Gastroesophageal sphincter (tissue), 3 donors: ENCODE results near the gene TGM6.

ENCODE experiments used
- EP300 ChIP-seq: sonication (generic); formaldehyde crosslinking; IDR thresholded peaks from one replicate; pipeline ENCODE4 v1.6.1; 2017; ENCODE audit warnings: antibody characterized with exemption, mild to moderate bottlenecking
- POLR2A ChIP-seq, 2 donors: fragments of 450-650 bp; IDR thresholded peaks; one replicate each; pipeline ENCODE4 v1.6.1; 2017; ENCODE audit warnings: antibody characterized with exemption in 2 of 2, mild to moderate bottlenecking in 2 of 2, moderate library complexity in 1 of 2
- TF ChIP-seq, protein P1 (sequence below), 4 experiments: fragments of 200-600 bp in 2 of 4; fragments of 450-650 bp in 2 of 4; sonication (generic) in 1 of 4; IDR thresholded peaks; one replicate each; pipeline ENCODE4 v1.5.1; 2017 to 2019; ENCODE audit warnings: antibody characterized with exemption in 4 of 4, mild to moderate bottlenecking in 2 of 4, moderate library complexity in 2 of 4

DNA sequence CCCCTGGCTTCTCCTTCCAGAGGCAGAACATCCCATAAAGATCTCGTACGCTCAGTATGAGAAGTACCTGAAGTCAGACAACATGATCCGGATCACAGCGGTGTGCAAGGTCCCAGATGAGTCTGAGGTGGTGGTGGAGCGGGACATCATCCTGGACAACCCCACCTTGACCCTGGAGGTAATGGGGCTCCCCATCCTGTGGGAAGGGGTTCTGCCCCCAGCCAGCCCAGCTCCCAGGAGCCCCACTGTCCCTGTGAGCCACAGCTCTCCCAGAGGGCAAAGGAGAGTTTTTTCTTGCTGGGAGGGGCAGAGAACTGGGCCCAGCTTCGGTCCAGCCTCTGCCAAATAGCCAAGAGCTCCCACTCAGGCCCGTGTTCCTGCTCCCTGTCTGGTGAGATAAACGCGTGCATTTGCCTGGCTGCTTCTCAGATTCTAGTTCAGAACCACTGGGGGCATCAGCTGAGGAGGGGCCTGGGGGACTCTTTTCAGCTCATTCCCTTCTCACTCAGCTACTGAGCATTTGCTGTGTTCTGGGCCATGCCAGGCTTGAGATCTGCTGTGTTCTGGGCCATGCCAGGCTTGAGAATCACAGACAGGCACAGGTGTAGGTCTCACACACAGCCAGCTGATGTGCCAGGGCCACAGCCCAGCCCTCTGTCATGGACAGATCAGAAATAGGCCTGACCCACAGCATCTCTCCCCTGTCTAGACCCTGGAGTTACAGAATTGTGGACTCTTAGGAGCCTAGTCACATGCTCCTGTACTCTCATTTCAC, 45.4 kb upstream of the TGM6 start:
- no peak for TF ChIP-seq EP300
- no peak for TF ChIP-seq POLR2A (IDR thresholded peaks at IDR 0.05)
- TF ChIP-seq, protein P1, sequence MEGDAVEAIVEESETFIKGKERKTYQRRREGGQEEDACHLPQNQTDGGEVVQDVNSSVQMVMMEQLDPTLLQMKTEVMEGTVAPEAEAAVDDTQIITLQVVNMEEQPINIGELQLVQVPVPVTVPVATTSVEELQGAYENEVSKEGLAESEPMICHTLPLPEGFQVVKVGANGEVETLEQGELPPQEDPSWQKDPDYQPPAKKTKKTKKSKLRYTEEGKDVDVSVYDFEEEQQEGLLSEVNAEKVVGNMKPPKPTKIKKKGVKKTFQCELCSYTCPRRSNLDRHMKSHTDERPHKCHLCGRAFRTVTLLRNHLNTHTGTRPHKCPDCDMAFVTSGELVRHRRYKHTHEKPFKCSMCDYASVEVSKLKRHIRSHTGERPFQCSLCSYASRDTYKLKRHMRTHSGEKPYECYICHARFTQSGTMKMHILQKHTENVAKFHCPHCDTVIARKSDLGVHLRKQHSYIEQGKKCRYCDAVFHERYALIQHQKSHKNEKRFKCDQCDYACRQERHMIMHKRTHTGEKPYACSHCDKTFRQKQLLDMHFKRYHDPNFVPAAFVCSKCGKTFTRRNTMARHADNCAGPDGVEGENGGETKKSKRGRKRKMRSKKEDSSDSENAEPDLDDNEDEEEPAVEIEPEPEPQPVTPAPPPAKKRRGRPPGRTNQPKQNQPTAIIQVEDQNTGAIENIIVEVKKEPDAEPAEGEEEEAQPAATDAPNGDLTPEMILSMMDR (IDR thresholded peaks at IDR 0.05): no peak
